GM19099 (cell line): Measurements from ENCODE around the gene ZDHHC12.

Experiments used
- POLR2A ChIP-seq: IDR thresholded peaks from 3 replicates; pipeline ENCODE4 v1.6.1; 2011; ENCODE audit warnings: low read depth; ENCODE audit not compliant: insufficient read length; ENCODE audit errors: extremely low read depth

Gene ZDHHC12

GRCh38 chr9:128720841-128721486, 3.0 kb downstream of the ZDHHC12 start:
- no peak for TF ChIP-seq POLR2A

GRCh38 chr9:128719919-128720605, 3.9 kb downstream of the ZDHHC12 start:
- no peak for TF ChIP-seq POLR2A

- TF ChIP-seq POLR2A = no peak
Measured at GRCh38 chr9:128718475-128718874, 5.5 kb downstream of the ZDHHC12 start.

- no peak for TF ChIP-seq POLR2A
Measured at GRCh38 chr9:128718047-128718446, 5.9 kb downstream of the ZDHHC12 start.

- TF ChIP-seq POLR2A = no peak
Measured at GRCh38 chr9:128716581-128717254, 7.2 kb downstream of the ZDHHC12 start.

GRCh38 chr9:128715436-128715750, 8.5 kb downstream of the ZDHHC12 start:
- TF ChIP-seq POLR2A = no peak

- TF ChIP-seq POLR2A = no peak
Measured at GRCh38 chr9:128714586-128715435, 9.1 kb downstream of the ZDHHC12 start.

GRCh38 chr9:128713941-128714573, 9.9 kb downstream of the ZDHHC12 start:
- no peak for TF ChIP-seq POLR2A

- no peak for TF ChIP-seq POLR2A
Measured at GRCh38 chr9:128713411-128713780, 10.5 kb downstream of the ZDHHC12 start.

- TF ChIP-seq POLR2A = no peak
Measured at GRCh38 chr9:128712451-128713410, 11.2 kb downstream of the ZDHHC12 start.

- TF ChIP-seq POLR2A = no peak
Measured at GRCh38 chr9:128707446-128707845, 16.5 kb downstream of the ZDHHC12 start.

- TF ChIP-seq POLR2A = no peak
Measured at GRCh38 chr9:128706671-128707381, 17.1 kb downstream of the ZDHHC12 start.

- no peak for TF ChIP-seq POLR2A
Measured at GRCh38 chr9:128706045-128706444, 17.9 kb downstream of the ZDHHC12 start.
